Measurements from ENCODE around the gene TSPEAR. TPM values are rescaled to one million over a fixed set of nuclear protein-coding genes. Genes with fewer than 3 reads are reported as not detected.

TSPEAR gene
- total and polyA plus RNA-seq, 7 donors, result not detected

DNA sequence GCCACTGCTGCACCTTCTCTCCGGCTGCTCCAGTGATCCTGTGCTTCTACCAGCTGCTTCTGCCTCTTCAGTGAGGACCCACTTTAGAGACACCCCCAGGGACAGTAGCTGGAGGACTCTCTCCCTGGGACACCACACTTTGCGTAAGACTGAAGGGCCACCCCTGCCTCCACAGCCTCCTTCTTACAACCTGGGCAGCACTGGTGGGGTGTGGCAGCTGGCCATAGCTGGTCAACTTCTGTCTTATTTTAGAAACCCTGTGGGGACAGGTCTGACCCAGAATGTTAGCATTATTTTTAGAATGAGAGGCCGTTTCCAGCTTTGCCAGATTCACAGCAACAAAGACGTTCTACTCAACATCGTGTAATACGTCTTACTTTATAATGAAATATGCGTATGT is 85.6 kb downstream of the TSPEAR start:
- H3K36me3 ChIP-seq (ENCODE audit: insufficient read depth in 1 of 2, low read depth in 1 of 2), result no peaks in the 10 kb centered on the region
- H3K4me3 ChIP-seq, result no peak overlapping the region
- ATAC-seq (no peak), DNase-seq (no peak)
- intact Hi-C loops (cut with DNase I), result no loop called here
- H3K4me1 ChIP-seq, result no peaks in the 10 kb centered on the region
- H3K27me3 ChIP-seq (ENCODE audit: insufficient read depth in 3 of 3, low read length in 2 of 3), result peaks cover 0 to 13% (median 0%) of the 10 kb centered on the region in 3 donors
- TF ChIP-seq CTCF (IDR thresholded peaks at IDR 0.05), result no peak
- peaks cover 14% of the 10 kb centered on the region for H3K9me3 ChIP-seq
- 63 to 73% (median 71%) methylated on average over 7 of the region's 7 CpGs for WGBS, 3 donors
- H3K27ac ChIP-seq, result no peak overlapping the region

GRCh38 chr21:44623575-44623974 is 87.8 kb downstream of the TSPEAR start:
- TF ChIP-seq CTCF (IDR thresholded peaks at IDR 0.05), result no peak

DNA sequence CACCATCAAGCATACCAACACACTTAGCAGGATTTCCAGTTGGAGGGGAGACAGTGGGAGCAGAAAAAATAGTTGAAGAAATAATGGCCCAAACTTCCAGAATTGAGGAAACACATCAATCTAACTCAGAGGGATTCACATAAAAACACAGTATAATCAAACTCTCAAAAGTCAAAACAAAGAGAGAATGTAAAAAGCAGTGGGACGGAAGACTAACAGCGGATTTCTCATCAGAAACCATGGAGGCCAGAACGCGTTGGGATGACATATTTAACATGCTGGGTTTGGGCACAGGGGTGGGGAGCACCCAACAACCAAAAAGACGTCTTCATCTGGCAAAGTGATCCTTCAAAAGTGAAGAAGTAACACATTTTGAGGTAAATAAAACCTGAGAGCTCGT is 91.5 kb downstream of the TSPEAR start:
- Histone ChIP-seq H3K4me1 (no peaks in the 10 kb centered on the region), H3K4me3 (no peak overlapping the region), H3K9me3 (peaks cover 14% of the 10 kb centered on the region), H3K36me3 (ENCODE audit: insufficient read depth in 1 of 2, low read depth in 1 of 2) (no peaks in the 10 kb centered on the region), H3K27me3 (ENCODE audit: insufficient read depth in 3 of 3, low read length in 2 of 3) (peaks cover 0 to 17% (median 0%) of the 10 kb centered on the region in 3 donors), H3K27ac (no peak overlapping the region)
- intact Hi-C loops (cut with DNase I), result loop anchor here in 1 of 2 donors (5.0 kb wide), 1 partner anchor 172 kb away; no protein-coding TSS in a partner anchor
- WGBS, 3 donors, result 82 to 86% (median 85%) methylated on average over 6 of the region's 6 CpGs
- DNase-seq (no peak), ATAC-seq (no peak)
- no peak for TF ChIP-seq CTCF (IDR thresholded peaks at IDR 0.05)

More at GRCh38 chr21:44623575-44623974, 87.8 kb downstream of the TSPEAR start:
- no peak for DNase-seq
- peaks cover 14% of the 10 kb centered on the region for H3K9me3 ChIP-seq
- intact Hi-C loops (cut with DNase I), result loop anchor here in 1 of 2 donors (5.0 kb wide), 1 partner anchor 169 kb away; no protein-coding TSS in a partner anchor
- ATAC-seq, result no peak
- H3K4me3 ChIP-seq, result no peak overlapping the region
- no peaks in the 10 kb centered on the region for H3K36me3 ChIP-seq (ENCODE audit: insufficient read depth in 1 of 2, low read depth in 1 of 2)
- no peaks in the 10 kb centered on the region for H3K4me1 ChIP-seq
- peaks cover 0 to 9% (median 0%) of the 10 kb centered on the region in 3 donors for H3K27me3 ChIP-seq (ENCODE audit: insufficient read depth in 3 of 3, low read length in 2 of 3)
- no peak overlapping the region for H3K27ac ChIP-seq

DNA sequence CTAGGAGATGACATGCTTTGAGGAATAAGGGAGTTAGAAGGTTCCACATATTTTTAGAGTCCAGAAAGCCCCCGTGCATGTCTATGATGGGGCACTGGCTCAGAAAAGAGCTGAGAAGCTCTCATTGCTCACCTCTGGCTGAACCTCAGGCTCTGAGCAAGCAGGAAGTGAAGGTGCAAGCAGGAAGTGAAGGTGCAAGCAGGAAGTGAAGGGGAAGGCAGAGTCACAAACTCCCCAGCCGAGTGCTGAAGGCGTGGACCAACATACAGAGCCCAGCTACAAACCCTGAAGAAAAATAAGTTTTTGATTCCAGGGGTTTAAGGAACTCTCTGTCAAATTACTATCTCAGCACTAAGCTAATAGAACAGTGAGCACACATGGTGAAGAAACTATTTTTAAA is 92.5 kb downstream of the TSPEAR start:
- Histone ChIP-seq H3K36me3 (ENCODE audit: insufficient read depth in 1 of 2, low read depth in 1 of 2) (no peaks in the 10 kb centered on the region), H3K9me3 (peaks cover 9% of the 10 kb centered on the region), H3K27me3 (ENCODE audit: insufficient read depth in 3 of 3, low read length in 2 of 3) (peaks cover 0 to 25% (median 3%) of the 10 kb centered on the region in 3 donors), H3K4me3 (no peak overlapping the region), H3K4me1 (no peaks in the 10 kb centered on the region), H3K27ac (no peak overlapping the region)
- no peak for ATAC-seq
- DNase-seq, result no peak
- intact Hi-C loops (cut with DNase I), result no loop called here
- TF ChIP-seq CTCF (IDR thresholded peaks at IDR 0.05), result no peak
- 62 to 66% (median 65%) methylated on average over 3 of the region's 3 CpGs for WGBS, 3 donors

- peak; percentile 17 for TF ChIP-seq CTCF (IDR thresholded peaks at IDR 0.05)
- ATAC-seq (no peak), DNase-seq (peak; percentile 29 to 61)
- Histone ChIP-seq H3K4me3 (no peak overlapping the region), H3K36me3 (ENCODE audit: insufficient read depth in 1 of 2, low read depth in 1 of 2) (no peaks in the 10 kb centered on the region), H3K27ac (no peak overlapping the region), H3K4me1 (no peaks in the 10 kb centered on the region), H3K9me3 (peaks cover 5% of the 10 kb centered on the region), H3K27me3 (ENCODE audit: insufficient read depth in 3 of 3, low read length in 2 of 3) (peaks cover 0 to 29% (median 3%) of the 10 kb centered on the region in 3 donors)
- intact Hi-C loops (cut with DNase I), result no loop called here
- 17 to 36% (median 27%) methylated on average over 4 of the region's 4 CpGs for WGBS, 3 donors
Observed at GRCh38 chr21:44618504-44618903, 92.9 kb downstream of the TSPEAR start.

Data from psoas muscle (tissue), 8 donors.